ENCODE measurements around the gene ANO1. TPM values are rescaled to one million over a fixed set of nuclear protein-coding genes. Genes with fewer than 3 reads are reported as not detected.

Gene ANO1
- total RNA-seq, 1 experiment from 2014 or later, result 41.7 TPM

GRCh38 chr11:70118642-70119041 is 40.5 kb downstream of the ANO1 start:
- no peaks in the 10 kb centered on the region for H3K4me1 ChIP-seq (ENCODE audit: control insufficient read depth in 1 of 2, insufficient read depth in 2 of 2, low read length in 2 of 2)
- H3K36me3 ChIP-seq (ENCODE audit: control insufficient read depth in 1 of 2, insufficient read depth in 2 of 2, low read length in 2 of 2), result no peaks in the 10 kb centered on the region; a peak in 1 of 4 replicates
- H3K4me3 ChIP-seq (replicated peaks in 1 of 2; ENCODE audit: low read depth in 1 of 2, low read length in 2 of 2), result no peak overlapping the region
- H3K9me2 ChIP-seq (ENCODE audit: insufficient read depth), result no peaks in the 10 kb centered on the region
- H3K27ac ChIP-seq (ENCODE audit: low read depth, low read length), result no peak overlapping the region
- H3K4me2 ChIP-seq (ENCODE audit: low read length), result no peak overlapping the region
- no TSS peak for BruUV-seq (replicated peaks)
- H3K9me3 ChIP-seq (ENCODE audit: control insufficient read depth in 1 of 2, insufficient read depth in 1 of 2, low read depth in 1 of 2, low read length in 2 of 2), result no peaks in the 10 kb centered on the region
- DNase-seq (ENCODE audit: low read depth, low spot score) (no peak), ATAC-seq (no peak)
- ChIA-PET CTCF (no interaction called here), POLR2A (no interaction called here), RAD21 (ENCODE audit: low non-redundant PET in 1 of 2, low total read pairs in 2 of 2, uncharacterized antibody in 2 of 2, unreplicated experiment in 2 of 2) (no interaction called here)
- no peaks in the 10 kb centered on the region for H3K27me3 ChIP-seq (ENCODE audit: insufficient read depth, low read length)
- intact Hi-C loops (cut with micrococcal nuclease), result no loop called here
- H3K9ac ChIP-seq (ENCODE audit: low read length), result no peak overlapping the region
- no peak overlapping the region for H2AFZ ChIP-seq (ENCODE audit: low read depth, low read length, poor library complexity, severe bottlenecking)
- no peaks in the 10 kb centered on the region for H4K20me1 ChIP-seq (ENCODE audit: insufficient read depth)
- no peaks in the 10 kb centered on the region for H3K79me2 ChIP-seq (ENCODE audit: insufficient read depth, low read length)
- TF ChIP-seq POLR2AphosphoS5 (IDR thresholded peaks at IDR 0.05; ENCODE audit: low read depth, low read length), result no peak
- no peak for TF ChIP-seq JUND (IDR thresholded peaks at IDR 0.05)
- TF ChIP-seq MAX (IDR thresholded peaks at IDR 0.05), result no peak

DNA sequence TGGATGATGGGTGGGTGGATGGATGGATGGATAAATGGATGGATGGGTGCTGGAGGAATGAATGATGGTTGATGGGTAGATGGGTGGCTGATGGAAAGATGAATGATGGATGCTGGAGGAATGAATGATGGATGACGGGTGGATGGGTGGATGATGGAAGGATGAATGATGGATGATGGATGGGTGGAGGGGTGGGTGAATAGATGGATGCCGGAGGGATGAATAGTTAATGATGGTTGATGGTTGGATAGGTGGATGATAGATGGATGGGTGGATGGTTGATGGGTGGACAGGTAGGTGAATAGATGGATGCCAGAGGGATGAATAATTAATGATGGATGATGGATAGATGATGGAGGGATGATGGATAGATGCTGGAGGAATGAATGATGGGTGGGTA is 41.4 kb downstream of the ANO1 start:
- no peak overlapping the region for H2AFZ ChIP-seq (ENCODE audit: low read depth, low read length, poor library complexity, severe bottlenecking)
- H4K20me1 ChIP-seq (ENCODE audit: insufficient read depth), result no peaks in the 10 kb centered on the region
- no TSS peak for BruUV-seq (replicated peaks)
- DNase-seq (ENCODE audit: low read depth, low spot score), result no peak
- ATAC-seq, result no peak
- ChIA-PET CTCF (no interaction called here), RAD21 (ENCODE audit: low non-redundant PET in 1 of 2, low total read pairs in 2 of 2, uncharacterized antibody in 2 of 2, unreplicated experiment in 2 of 2) (no interaction called here), POLR2A (no interaction called here)
- H3K9me3 ChIP-seq (ENCODE audit: control insufficient read depth in 1 of 2, insufficient read depth in 1 of 2, low read depth in 1 of 2, low read length in 2 of 2), result no peaks in the 10 kb centered on the region
- no peak overlapping the region for H3K4me3 ChIP-seq (replicated peaks in 1 of 2; ENCODE audit: low read depth in 1 of 2, low read length in 2 of 2)
- no peaks in the 10 kb centered on the region for H3K27me3 ChIP-seq (ENCODE audit: insufficient read depth, low read length)
- no peaks in the 10 kb centered on the region for H3K79me2 ChIP-seq (ENCODE audit: insufficient read depth, low read length)
- H3K36me3 ChIP-seq (ENCODE audit: control insufficient read depth in 1 of 2, insufficient read depth in 2 of 2, low read length in 2 of 2), result no peaks in the 10 kb centered on the region; a peak in 1 of 4 replicates
- H3K4me2 ChIP-seq (ENCODE audit: low read length), result no peak overlapping the region
- no peak overlapping the region for H3K9ac ChIP-seq (ENCODE audit: low read length)
- H3K27ac ChIP-seq (ENCODE audit: low read depth, low read length), result no peak overlapping the region
- no peaks in the 10 kb centered on the region for H3K9me2 ChIP-seq (ENCODE audit: insufficient read depth)
- intact Hi-C loops (cut with micrococcal nuclease), result no loop called here
- H3K4me1 ChIP-seq (ENCODE audit: control insufficient read depth in 1 of 2, insufficient read depth in 2 of 2, low read length in 2 of 2), result no peaks in the 10 kb centered on the region
- TF ChIP-seq TCF7L2 (IDR thresholded peaks at IDR 0.05; ENCODE audit: borderline replicate concordance, extremely low read depth, insufficient read depth, insufficient read length) (no peak), POLR2AphosphoS5 (IDR thresholded peaks at IDR 0.05; ENCODE audit: low read depth, low read length) (no peak), ZNF274 (IDR thresholded peaks at IDR 0.05; ENCODE audit: low read depth, low read length) (no peak), SRF (IDR thresholded peaks at IDR 0.05; ENCODE audit: low read depth) (no peak), CEBPB (IDR thresholded peaks at IDR 0.05; ENCODE audit: low read depth) (no peak), ZFX (IDR thresholded peaks at IDR 0.05) (no peak), EZH2phosphoT487 (IDR thresholded peaks at IDR 0.05; ENCODE audit: borderline replicate concordance) (no peak), RAD21 (IDR thresholded peaks at IDR 0.05; ENCODE audit: low read depth) (no peak), YY1 (IDR thresholded peaks at IDR 0.05; ENCODE audit: extremely low read depth, insufficient replicate concordance, low read depth, low read length) (no peak), SP1 (IDR thresholded peaks at IDR 0.05; ENCODE audit: low read depth) (no peak)
- TF ChIP-seq, protein P1, sequence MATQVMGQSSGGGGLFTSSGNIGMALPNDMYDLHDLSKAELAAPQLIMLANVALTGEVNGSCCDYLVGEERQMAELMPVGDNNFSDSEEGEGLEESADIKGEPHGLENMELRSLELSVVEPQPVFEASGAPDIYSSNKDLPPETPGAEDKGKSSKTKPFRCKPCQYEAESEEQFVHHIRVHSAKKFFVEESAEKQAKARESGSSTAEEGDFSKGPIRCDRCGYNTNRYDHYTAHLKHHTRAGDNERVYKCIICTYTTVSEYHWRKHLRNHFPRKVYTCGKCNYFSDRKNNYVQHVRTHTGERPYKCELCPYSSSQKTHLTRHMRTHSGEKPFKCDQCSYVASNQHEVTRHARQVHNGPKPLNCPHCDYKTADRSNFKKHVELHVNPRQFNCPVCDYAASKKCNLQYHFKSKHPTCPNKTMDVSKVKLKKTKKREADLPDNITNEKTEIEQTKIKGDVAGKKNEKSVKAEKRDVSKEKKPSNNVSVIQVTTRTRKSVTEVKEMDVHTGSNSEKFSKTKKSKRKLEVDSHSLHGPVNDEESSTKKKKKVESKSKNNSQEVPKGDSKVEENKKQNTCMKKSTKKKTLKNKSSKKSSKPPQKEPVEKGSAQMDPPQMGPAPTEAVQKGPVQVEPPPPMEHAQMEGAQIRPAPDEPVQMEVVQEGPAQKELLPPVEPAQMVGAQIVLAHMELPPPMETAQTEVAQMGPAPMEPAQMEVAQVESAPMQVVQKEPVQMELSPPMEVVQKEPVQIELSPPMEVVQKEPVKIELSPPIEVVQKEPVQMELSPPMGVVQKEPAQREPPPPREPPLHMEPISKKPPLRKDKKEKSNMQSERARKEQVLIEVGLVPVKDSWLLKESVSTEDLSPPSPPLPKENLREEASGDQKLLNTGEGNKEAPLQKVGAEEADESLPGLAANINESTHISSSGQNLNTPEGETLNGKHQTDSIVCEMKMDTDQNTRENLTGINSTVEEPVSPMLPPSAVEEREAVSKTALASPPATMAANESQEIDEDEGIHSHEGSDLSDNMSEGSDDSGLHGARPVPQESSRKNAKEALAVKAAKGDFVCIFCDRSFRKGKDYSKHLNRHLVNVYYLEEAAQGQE (IDR thresholded peaks at IDR 0.05; ENCODE audit: low read depth), result no peak
- TF ChIP-seq, protein P2, sequence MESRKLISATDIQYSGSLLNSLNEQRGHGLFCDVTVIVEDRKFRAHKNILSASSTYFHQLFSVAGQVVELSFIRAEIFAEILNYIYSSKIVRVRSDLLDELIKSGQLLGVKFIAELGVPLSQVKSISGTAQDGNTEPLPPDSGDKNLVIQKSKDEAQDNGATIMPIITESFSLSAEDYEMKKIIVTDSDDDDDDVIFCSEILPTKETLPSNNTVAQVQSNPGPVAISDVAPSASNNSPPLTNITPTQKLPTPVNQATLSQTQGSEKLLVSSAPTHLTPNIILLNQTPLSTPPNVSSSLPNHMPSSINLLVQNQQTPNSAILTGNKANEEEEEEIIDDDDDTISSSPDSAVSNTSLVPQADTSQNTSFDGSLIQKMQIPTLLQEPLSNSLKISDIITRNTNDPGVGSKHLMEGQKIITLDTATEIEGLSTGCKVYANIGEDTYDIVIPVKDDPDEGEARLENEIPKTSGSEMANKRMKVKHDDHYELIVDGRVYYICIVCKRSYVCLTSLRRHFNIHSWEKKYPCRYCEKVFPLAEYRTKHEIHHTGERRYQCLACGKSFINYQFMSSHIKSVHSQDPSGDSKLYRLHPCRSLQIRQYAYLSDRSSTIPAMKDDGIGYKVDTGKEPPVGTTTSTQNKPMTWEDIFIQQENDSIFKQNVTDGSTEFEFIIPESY (IDR thresholded peaks at IDR 0.05; ENCODE audit: extremely low read depth, insufficient replicate concordance, low read length), result no peak

Data from HCT116 (cell line).